ENCODE measurements around the gene KLRF1.

KLRF1 gene

GRCh38 chr12:9810671-9811070, 16.6 kb upstream of the KLRF1 start:
- TF ChIP-seq, protein P1, sequence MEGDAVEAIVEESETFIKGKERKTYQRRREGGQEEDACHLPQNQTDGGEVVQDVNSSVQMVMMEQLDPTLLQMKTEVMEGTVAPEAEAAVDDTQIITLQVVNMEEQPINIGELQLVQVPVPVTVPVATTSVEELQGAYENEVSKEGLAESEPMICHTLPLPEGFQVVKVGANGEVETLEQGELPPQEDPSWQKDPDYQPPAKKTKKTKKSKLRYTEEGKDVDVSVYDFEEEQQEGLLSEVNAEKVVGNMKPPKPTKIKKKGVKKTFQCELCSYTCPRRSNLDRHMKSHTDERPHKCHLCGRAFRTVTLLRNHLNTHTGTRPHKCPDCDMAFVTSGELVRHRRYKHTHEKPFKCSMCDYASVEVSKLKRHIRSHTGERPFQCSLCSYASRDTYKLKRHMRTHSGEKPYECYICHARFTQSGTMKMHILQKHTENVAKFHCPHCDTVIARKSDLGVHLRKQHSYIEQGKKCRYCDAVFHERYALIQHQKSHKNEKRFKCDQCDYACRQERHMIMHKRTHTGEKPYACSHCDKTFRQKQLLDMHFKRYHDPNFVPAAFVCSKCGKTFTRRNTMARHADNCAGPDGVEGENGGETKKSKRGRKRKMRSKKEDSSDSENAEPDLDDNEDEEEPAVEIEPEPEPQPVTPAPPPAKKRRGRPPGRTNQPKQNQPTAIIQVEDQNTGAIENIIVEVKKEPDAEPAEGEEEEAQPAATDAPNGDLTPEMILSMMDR (conservative IDR thresholded peaks at IDR 0.05; ENCODE audit: low read length): no peak
- no peak for TF ChIP-seq EZH2phosphoT487 (IDR thresholded peaks at IDR 0.05; ENCODE audit: borderline replicate concordance)
- Histone ChIP-seq H3F3A (ENCODE audit: low read depth) (no peaks in the 10 kb centered on the region), H2AFZ (ENCODE audit: low read length) (no peak overlapping the region), H3K4me1 (ENCODE audit: insufficient read depth, low read length, poor library complexity, severe bottlenecking) (peaks cover 11% of the 10 kb centered on the region), H3K79me2 (ENCODE audit: insufficient read depth, low read length) (no peaks in the 10 kb centered on the region; the same call in 1 of the 2 replicates), H3K9me2 (replicated peaks; ENCODE audit: low read depth, low read length) (no peaks in the 10 kb centered on the region), H3K9me3 (ENCODE audit: insufficient read depth, low read depth, low read length) (no peaks in the 10 kb centered on the region), H3K4me2 (ENCODE audit: low read depth, low read length, poor library complexity, severe bottlenecking) (peak overlapping the region; percentile 57), H3K27me3 (ENCODE audit: insufficient read depth, low read length, poor library complexity, severe bottlenecking) (no peaks in the 10 kb centered on the region), H3K36me3 (ENCODE audit: insufficient read depth, low read length) (no peaks in the 10 kb centered on the region), H3K4me3 (ENCODE audit: low read length, poor library complexity, severe bottlenecking) (peak overlapping the region; percentile 23), H3K9ac (ENCODE audit: low read depth, low read length, poor library complexity, severe bottlenecking) (no peak overlapping the region), H4K20me1 (ENCODE audit: insufficient read depth, low read length, poor library complexity, severe bottlenecking) (no peaks in the 10 kb centered on the region)

DNA sequence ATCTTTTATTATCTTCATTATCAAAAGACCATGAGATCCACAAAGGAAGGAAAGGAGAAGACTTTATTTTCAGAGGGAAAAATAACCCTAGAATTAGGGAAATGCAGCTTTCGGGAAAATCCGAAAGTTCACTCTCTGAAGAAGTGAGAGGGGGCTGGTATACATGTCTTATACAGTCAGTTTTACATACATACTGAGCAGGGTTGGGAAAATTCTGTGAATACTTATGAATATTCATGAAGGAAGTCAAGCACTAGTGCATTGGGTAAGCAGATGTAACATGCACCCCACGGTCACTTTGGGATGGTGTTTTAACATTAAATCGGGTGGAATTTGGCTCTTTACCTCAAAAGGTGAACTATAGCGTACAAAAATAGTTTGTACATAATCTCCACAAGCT, 15.7 kb upstream of the KLRF1 start:
- no peaks in the 10 kb centered on the region for H3K36me3 ChIP-seq (ENCODE audit: insufficient read depth, low read length)
- H3K9ac ChIP-seq (ENCODE audit: low read depth, low read length, poor library complexity, severe bottlenecking): no peak overlapping the region
- peaks cover 11% of the 10 kb centered on the region for H3K4me1 ChIP-seq (ENCODE audit: insufficient read depth, low read length, poor library complexity, severe bottlenecking)
- no peaks in the 10 kb centered on the region for H3K9me2 ChIP-seq (replicated peaks; ENCODE audit: low read depth, low read length)
- no peak overlapping the region for H3K4me3 ChIP-seq (ENCODE audit: low read length, poor library complexity, severe bottlenecking)
- H2AFZ ChIP-seq (ENCODE audit: low read length): no peak overlapping the region
- H3K27me3 ChIP-seq (ENCODE audit: insufficient read depth, low read length, poor library complexity, severe bottlenecking): no peaks in the 10 kb centered on the region
- no peaks in the 10 kb centered on the region for H3K9me3 ChIP-seq (ENCODE audit: insufficient read depth, low read depth, low read length)
- peak overlapping the region; percentile 57 for H3K4me2 ChIP-seq (ENCODE audit: low read depth, low read length, poor library complexity, severe bottlenecking)
- TF ChIP-seq EZH2phosphoT487 (IDR thresholded peaks at IDR 0.05; ENCODE audit: borderline replicate concordance): no peak
- TF ChIP-seq, protein P1 (conservative IDR thresholded peaks at IDR 0.05; ENCODE audit: low read length): no peak
- H3F3A ChIP-seq (ENCODE audit: low read depth): no peaks in the 10 kb centered on the region
- no peaks in the 10 kb centered on the region; the same call in 1 of the 2 replicates for H3K79me2 ChIP-seq (ENCODE audit: insufficient read depth, low read length)
- H4K20me1 ChIP-seq (ENCODE audit: insufficient read depth, low read length, poor library complexity, severe bottlenecking): no peaks in the 10 kb centered on the region

DNA sequence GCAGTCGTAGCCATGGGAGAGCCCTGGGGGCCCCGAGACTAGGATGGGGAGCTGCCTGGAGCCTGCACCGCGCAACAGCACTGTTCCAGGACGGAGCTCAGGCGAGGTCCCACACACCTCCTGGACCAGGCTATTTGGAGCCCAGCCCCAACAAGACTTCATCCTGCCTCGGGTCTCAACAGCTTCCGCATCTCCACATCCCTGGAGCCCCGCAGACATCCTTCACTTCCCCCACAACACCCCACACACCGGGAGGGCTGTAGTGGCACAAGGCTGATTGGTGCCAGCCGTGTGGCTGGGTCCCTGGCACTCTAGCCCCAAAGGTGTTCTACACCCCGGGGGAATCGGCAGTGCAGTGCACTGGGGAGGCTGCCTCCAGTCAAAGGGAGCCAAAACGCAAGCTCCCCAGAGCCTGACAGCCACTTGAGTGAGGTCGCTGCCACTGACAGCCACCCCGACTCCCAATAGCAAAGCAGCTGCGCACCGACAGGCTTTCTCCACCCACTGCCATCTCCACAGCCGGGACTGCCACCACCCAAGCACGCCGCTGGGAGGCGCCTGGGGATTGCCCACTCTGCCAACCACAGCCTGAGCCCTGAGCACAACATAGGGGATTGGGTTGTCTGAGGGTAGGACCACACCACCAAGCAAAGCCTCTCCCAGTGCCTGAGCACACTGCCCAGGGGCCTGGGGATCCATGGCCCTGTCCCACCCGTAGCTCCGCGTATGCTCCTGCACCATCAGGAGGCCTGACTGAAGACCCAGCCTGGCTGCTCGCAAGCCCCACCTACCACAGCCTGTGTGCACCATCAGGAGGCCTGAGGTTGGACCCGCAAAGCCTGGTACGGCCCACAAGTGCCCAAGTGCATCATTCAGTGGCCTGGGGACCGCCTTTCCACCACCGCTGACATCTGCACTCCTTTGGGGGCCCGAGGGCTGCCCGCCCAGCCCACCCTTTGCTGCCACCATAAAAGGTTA, 13.2 kb upstream of the KLRF1 start:
- Histone ChIP-seq H3K9me2 (replicated peaks; ENCODE audit: low read depth, low read length) (no peaks in the 10 kb centered on the region), H3K4me2 (ENCODE audit: low read depth, low read length, poor library complexity, severe bottlenecking) (peak overlapping the region; percentile 68), H3K9ac (ENCODE audit: low read depth, low read length, poor library complexity, severe bottlenecking) (peak overlapping the region; percentile 53), H3K9me3 (ENCODE audit: insufficient read depth, low read depth, low read length) (no peaks in the 10 kb centered on the region), H2AFZ (ENCODE audit: low read length) (peak overlapping the region; percentile 63), H3F3A (ENCODE audit: low read depth) (no peaks in the 10 kb centered on the region), H3K36me3 (ENCODE audit: insufficient read depth, low read length) (no peaks in the 10 kb centered on the region), H4K20me1 (ENCODE audit: insufficient read depth, low read length, poor library complexity, severe bottlenecking) (no peaks in the 10 kb centered on the region), H3K4me1 (ENCODE audit: insufficient read depth, low read length, poor library complexity, severe bottlenecking) (peaks cover 26% of the 10 kb centered on the region), H3K4me3 (ENCODE audit: low read length, poor library complexity, severe bottlenecking) (peak overlapping the region; percentile 72), H3K79me2 (ENCODE audit: insufficient read depth, low read length) (peaks cover 2% of the 10 kb centered on the region; the same call in 1 of the 2 replicates), H3K27me3 (ENCODE audit: insufficient read depth, low read length, poor library complexity, severe bottlenecking) (no peaks in the 10 kb centered on the region)
- TF ChIP-seq EZH2phosphoT487 (IDR thresholded peaks at IDR 0.05; ENCODE audit: borderline replicate concordance): no peak
- TF ChIP-seq, protein P1 (conservative IDR thresholded peaks at IDR 0.05; ENCODE audit: low read length): peak; percentile 77

Data from Loucy (cell line).